ENCODE data around the gene EZH2. TPM values are rescaled to one million over a fixed set of nuclear protein-coding genes. Genes with fewer than 3 reads are reported as not detected.

The EZH2 gene
- total and polyA plus RNA-seq, 2 donors (not counting 1 experiment from before 2014, with no cell fraction given) = 7.1 to 10.1 TPM

- Histone ChIP-seq H4K20me1 (ENCODE audit: control insufficient read depth, extremely low read depth, insufficient read depth, low read length) (no peaks in the 10 kb centered on the region), H3K79me2 (ENCODE audit: control insufficient read depth, insufficient read depth, low read length) (peaks cover 80% of the 10 kb centered on the region), H3K27me3 (ENCODE audit: control insufficient read depth, insufficient read depth, low read length) (no peaks in the 10 kb centered on the region), H2AFZ (ENCODE audit: low read length) (no peak overlapping the region), H3K9ac (ENCODE audit: insufficient read depth, low read length) (no peak overlapping the region), H3K36me3 (ENCODE audit: control insufficient read depth, insufficient read depth, low read length) (no peaks in the 10 kb centered on the region), H3K4me1 (ENCODE audit: control insufficient read depth, extremely low read depth, insufficient read depth, low read length) (no peaks in the 10 kb centered on the region), H3K4me2 (ENCODE audit: extremely low read depth, insufficient read depth, low read length) (no peak overlapping the region), H3K27ac (ENCODE audit: insufficient read depth, low read length) (no peak overlapping the region), H3K9me3 (ENCODE audit: control insufficient read depth, insufficient read depth, low read depth, low read length) (no peaks in the 10 kb centered on the region), H3K4me3 (replicated peaks in 1 of 4; ENCODE audit: control extremely low read depth in 1 of 4, insufficient read depth in 1 of 4, low read depth in 3 of 4, low read length in 4 of 4) (no peak overlapping the region)
- TF ChIP-seq CTCF (conservative IDR thresholded peaks at IDR 0.05 in 1 of 2, IDR thresholded peaks at IDR 0.05 in 1 of 2; ENCODE audit: low read depth in 1 of 2, low read length in 2 of 2) (no peak), EZH2 (IDR thresholded peaks at IDR 0.05; ENCODE audit: low read length, missing control alignments) (no peak)
- DNase-seq (ENCODE audit: low read depth in 2 of 2) = no peak
Measured at GRCh38 chr7:148868378-148868674, 15.8 kb downstream of the EZH2 start.

DNA sequence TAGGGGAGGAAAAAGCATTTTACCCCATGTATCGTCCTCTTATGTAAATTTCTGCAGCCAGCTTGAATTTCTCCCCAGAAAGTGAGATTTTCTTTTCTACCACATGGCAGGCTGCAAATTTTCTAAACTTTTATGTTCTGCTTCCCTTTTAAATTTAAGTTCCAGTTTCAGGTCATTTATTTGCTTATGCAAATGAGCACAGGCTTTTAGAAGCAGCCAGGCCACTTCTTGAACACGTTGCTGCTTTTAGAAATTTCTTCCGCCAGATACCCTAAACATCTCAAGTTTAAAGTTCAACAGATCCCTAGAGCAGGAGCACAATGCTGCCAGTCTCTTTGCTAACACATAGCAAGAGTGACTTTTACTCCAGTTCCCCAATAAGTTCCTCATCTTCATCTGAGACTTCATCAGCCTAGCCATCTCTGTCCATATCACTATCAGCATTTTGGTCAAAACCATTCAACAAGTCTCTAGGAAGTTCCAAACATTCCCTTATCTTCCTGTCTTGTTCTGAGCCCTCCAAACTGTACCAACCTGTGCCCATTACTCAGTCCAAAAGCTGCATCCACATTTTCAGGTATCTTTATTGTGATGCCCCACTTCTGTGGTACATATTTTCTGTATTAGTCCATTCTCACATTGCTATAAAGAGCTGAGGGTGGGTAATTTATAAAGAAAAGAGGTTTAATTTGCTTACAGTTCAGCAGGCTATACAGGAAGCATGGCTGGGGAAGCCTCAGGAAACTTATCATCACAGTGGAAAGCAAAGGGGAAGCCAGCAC, 16.3 kb downstream of the EZH2 start:
- TF ChIP-seq EZH2 (IDR thresholded peaks at IDR 0.05; ENCODE audit: low read length, missing control alignments) (no peak), CTCF (conservative IDR thresholded peaks at IDR 0.05 in 1 of 2, IDR thresholded peaks at IDR 0.05 in 1 of 2; ENCODE audit: low read depth in 1 of 2, low read length in 2 of 2) (no peak)
- H3K9ac ChIP-seq (ENCODE audit: insufficient read depth, low read length) = no peak overlapping the region
- no peaks in the 10 kb centered on the region for H3K36me3 ChIP-seq (ENCODE audit: control insufficient read depth, insufficient read depth, low read length)

DNA sequence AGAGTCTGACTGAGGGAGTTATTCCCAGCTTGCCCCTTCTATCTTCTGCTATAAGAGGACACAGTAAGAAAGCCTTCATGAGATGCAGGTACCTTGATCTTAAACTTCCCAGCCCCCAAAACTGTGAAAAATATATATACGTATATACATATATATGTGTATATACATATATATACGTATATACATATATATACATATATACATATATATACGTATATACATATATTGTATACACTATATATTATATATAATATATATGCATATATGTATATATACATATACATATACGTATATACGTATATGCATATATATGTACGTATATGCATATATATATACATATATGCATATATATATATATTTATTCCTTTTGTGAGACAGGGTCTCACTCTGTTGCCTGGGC, 17.7 kb downstream of the EZH2 start:
- no peak overlapping the region for H3K4me3 ChIP-seq (replicated peaks in 1 of 4; ENCODE audit: control extremely low read depth in 1 of 4, insufficient read depth in 1 of 4, low read depth in 3 of 4, low read length in 4 of 4)
- no peak overlapping the region for H3K27ac ChIP-seq (ENCODE audit: insufficient read depth, low read length)
- H3K27me3 ChIP-seq (ENCODE audit: control insufficient read depth, insufficient read depth, low read length) = no peaks in the 10 kb centered on the region
- no peak overlapping the region for H3K9ac ChIP-seq (ENCODE audit: insufficient read depth, low read length)
- H3K4me2 ChIP-seq (ENCODE audit: extremely low read depth, insufficient read depth, low read length) = no peak overlapping the region
- no peaks in the 10 kb centered on the region for H4K20me1 ChIP-seq (ENCODE audit: control insufficient read depth, extremely low read depth, insufficient read depth, low read length)
- no peaks in the 10 kb centered on the region for H3K4me1 ChIP-seq (ENCODE audit: control insufficient read depth, extremely low read depth, insufficient read depth, low read length)
- no peak for DNase-seq (ENCODE audit: low read depth in 2 of 2)
- no peaks in the 10 kb centered on the region for H3K9me3 ChIP-seq (ENCODE audit: control insufficient read depth, insufficient read depth, low read depth, low read length)
- peaks cover 76% of the 10 kb centered on the region for H3K79me2 ChIP-seq (ENCODE audit: control insufficient read depth, insufficient read depth, low read length)
- no peak for TF ChIP-seq CTCF (conservative IDR thresholded peaks at IDR 0.05 in 1 of 2, IDR thresholded peaks at IDR 0.05 in 1 of 2; ENCODE audit: low read depth in 1 of 2, low read length in 2 of 2)
- no peak for TF ChIP-seq EZH2 (IDR thresholded peaks at IDR 0.05; ENCODE audit: low read length, missing control alignments)
- H2AFZ ChIP-seq (ENCODE audit: low read length) = no peak overlapping the region
- H3K36me3 ChIP-seq (ENCODE audit: control insufficient read depth, insufficient read depth, low read length) = no peaks in the 10 kb centered on the region

More for the DNA sequence above, 16.3 kb downstream of the EZH2 start:
- no peak for DNase-seq (ENCODE audit: low read depth in 2 of 2)
- H3K4me2 ChIP-seq (ENCODE audit: extremely low read depth, insufficient read depth, low read length) = no peak overlapping the region
- H3K79me2 ChIP-seq (ENCODE audit: control insufficient read depth, insufficient read depth, low read length) = peaks cover 78% of the 10 kb centered on the region
- H3K27ac ChIP-seq (ENCODE audit: insufficient read depth, low read length) = no peak overlapping the region
- no peak overlapping the region for H3K4me3 ChIP-seq (replicated peaks in 1 of 4; ENCODE audit: control extremely low read depth in 1 of 4, insufficient read depth in 1 of 4, low read depth in 3 of 4, low read length in 4 of 4)
- no peaks in the 10 kb centered on the region for H3K9me3 ChIP-seq (ENCODE audit: control insufficient read depth, insufficient read depth, low read depth, low read length)
- H3K27me3 ChIP-seq (ENCODE audit: control insufficient read depth, insufficient read depth, low read length) = no peaks in the 10 kb centered on the region
- no peaks in the 10 kb centered on the region for H4K20me1 ChIP-seq (ENCODE audit: control insufficient read depth, extremely low read depth, insufficient read depth, low read length)
- no peak overlapping the region for H2AFZ ChIP-seq (ENCODE audit: low read length)
- H3K4me1 ChIP-seq (ENCODE audit: control insufficient read depth, extremely low read depth, insufficient read depth, low read length) = no peaks in the 10 kb centered on the region
